ENCODE measurements around the gene PRPF38B.

DNA sequence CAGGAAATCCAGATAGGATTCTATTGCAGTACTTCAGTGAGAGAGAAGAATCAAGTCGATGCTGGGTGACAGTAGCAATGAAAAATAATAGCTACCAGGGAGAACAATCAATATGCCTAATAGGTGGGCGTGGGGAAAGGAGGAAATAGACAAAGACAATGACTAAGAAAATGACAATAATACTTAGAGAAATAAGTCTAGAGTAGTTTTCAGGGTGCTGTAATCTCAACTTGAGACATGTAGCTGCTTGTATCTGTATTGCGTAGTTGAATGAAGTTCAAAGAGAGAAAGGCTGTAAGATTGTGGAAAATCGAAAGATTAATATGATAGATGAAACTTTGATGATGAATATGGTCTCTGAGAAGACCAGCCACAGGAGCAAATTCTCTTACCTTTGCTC, 57.0 kb downstream of the PRPF38B start:
- TF ChIP-seq CTCF (IDR thresholded peaks at IDR 0.05; ENCODE audit: insufficient read depth, low read depth, low read length) (no peak), EZH2 (IDR thresholded peaks at IDR 0.05; ENCODE audit: insufficient read depth, low read length) (no peak)
